Measurements from ENCODE around the gene LARP4B.
"Not testable (repeated sequence)": the region's sequence is repeated elsewhere in the genome, so short reads cannot be mapped to it uniquely, and the experiment has no call there.

LARP4B gene

DNA sequence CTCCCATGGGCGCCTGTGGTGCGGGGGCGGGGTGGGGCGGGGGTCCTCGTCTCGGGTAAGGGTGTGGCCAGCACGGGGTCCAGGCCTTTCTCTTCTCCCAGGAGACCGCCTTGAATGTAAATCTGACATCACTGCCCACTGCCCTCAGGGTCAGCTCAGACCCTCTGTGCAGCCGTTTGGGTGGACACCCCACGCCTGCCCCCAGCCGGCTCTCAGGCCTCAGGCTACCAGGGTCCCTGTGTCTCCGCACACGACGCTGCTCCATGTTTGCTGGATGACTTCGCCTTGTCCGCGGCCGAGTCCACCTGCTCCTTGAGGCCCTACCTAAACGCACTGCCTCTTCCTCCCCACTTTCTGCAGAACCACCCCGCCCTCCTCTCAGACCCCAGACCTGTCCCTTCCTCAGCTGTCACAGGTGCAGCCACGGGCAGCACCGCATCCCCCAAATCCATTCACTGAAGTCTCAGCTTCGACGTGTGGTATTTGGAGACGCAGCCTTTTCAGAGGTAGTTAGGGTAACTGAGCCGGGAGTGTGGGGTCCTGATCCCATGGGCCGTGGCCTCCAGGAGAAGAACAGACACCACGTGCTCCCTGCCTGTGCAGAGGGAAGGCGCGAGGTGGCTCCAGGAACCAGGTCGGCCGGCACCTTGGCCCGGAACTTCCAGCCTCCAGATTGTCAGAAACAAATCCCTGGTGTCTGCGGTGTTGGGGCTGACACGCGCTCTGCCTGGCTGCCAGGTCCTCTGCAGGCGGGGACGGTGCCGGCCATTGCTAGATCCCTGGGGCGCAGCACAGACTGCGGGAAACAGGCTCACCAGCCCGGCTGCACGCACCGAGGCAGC lies 144.7 kb downstream of the LARP4B start:
- DNase-seq (ENCODE audit: low read depth), result no peak

DNA sequence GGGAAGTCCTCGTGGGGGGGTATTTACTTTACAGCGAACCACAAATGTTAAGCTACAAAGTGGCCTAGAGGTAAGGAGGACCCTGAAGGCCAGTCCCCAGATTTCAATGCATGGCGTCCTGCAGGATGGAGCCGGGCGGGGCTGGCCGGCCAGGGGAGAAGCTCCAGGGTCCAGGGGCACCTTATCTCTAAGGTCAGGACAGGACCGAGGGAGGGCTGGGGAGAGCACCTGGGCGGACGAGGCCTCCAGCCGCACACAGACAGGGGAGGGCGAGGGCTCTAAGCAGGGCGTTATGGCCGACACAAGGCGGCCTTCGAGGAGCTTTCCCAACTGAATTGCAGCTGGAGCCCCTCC lies 145.7 kb downstream of the LARP4B start:
- no peak for DNase-seq (ENCODE audit: low read depth)

DNA sequence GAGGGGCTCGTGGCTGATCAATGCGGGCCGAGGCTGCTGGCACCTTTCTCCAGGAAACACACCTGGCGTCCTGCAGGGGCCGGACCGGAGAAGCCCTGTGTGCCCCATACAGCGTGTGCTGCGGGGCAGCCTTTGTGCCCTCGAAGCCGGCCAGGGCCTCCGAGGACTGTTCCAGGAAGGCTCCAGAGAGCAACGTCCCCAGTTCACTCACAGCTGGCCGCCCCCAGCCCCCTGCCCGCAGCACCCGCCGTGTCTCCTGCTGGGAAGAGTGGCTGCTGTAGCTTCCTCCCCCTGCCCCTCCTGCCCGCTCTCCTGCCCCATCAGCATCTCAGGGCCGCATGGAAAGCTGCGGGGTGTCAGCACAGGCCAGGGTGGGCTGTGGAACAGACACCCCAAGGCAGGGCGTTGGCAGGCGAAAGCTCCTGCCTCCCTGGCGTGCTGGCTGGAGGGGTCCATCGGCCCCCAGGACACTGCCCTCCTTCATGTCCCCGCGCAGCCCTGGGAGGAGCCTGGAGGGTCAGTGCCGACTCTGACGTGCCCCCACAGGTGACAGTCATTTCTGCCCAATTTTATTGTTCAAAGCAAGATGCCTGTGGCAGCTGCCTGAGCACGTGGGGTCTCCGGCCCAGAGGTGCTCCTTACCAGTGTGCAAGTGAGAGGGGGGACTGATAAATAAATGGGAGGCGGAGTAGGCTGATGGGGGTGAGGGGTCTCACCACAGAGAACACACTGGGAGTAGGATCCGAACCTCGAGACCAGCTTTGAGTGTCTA lies 146.2 kb downstream of the LARP4B start:
- no peak for DNase-seq (ENCODE audit: low read depth)

DNA sequence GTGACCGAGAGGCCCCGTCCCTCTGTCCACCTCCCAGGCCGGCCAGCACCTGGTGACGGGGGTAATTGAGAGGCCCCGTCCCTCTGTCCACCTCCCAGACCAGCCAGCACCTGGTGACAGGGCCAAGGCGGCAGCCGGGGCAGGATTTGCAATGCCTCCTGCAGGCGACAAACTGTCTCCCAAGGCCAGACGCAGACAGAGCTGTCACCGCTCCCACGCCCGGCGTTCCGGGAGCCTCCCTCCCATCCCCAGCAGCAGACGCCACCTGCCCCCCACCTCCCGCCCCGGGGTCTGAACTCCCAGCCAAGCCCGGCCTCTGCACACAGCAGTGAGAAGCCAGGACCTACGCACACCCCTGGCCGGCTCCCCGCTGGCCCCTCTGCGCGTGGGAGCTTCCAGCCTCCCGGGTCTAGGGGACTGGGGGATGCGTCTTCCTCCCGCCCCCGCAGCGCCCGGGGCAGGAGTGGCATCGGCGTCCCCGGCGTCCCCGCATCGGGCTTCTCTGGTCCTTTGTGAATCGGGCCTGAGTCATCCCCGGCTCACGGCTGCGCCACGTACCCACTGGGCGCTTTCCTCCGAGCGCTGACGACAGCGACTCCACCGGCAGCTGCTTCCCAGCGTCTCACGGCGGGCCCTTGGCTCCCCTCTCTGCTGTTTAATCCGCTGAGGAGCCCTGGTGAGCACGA lies 147.0 kb downstream of the LARP4B start:
- peak; percentile 62 for DNase-seq (ENCODE audit: low read depth)

DNA sequence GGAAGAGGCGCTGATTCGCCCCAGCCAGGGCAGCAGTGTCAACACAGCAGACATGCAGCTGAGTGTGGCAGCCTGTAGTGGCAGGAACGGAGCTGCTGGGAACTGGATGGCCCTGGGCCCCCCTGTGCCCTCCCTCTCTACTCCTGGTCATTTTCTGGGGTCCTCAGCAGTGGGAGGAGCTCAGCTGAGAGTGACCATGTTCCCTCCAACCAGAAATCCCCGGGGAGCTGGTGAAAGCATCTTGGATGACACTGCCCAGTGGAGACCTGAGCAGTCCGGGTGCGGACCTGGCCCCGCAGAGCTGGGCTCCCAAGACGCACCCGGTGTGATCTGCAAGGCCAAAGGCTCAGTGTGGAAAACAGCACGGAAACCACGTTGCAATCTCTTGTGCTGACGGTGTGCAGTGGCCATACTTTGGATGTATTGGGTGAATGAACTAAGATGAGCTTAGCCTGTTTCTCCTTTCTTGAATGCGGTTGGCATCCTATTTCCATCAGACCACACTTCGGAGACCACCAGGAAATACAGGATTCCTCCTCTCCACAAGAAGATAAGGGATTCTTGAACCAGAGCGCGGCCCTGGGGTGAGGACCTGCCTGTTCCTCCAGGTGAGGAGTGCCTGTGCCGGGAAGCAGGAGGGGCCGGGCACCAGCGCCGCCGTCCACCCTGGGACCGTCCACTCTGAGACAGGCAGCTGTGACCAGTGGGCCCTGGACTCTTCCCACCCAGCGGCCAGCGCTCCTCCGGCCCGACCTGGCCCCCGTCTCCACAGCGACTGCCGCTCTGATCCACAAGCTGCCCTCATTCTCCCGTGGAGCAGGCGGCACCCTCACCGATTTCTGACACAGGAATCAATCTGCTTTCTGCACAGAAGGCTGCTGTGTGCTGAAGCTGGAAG lies 148.5 kb downstream of the LARP4B start:
- DNase-seq (ENCODE audit: low read depth), result no peak

DNA sequence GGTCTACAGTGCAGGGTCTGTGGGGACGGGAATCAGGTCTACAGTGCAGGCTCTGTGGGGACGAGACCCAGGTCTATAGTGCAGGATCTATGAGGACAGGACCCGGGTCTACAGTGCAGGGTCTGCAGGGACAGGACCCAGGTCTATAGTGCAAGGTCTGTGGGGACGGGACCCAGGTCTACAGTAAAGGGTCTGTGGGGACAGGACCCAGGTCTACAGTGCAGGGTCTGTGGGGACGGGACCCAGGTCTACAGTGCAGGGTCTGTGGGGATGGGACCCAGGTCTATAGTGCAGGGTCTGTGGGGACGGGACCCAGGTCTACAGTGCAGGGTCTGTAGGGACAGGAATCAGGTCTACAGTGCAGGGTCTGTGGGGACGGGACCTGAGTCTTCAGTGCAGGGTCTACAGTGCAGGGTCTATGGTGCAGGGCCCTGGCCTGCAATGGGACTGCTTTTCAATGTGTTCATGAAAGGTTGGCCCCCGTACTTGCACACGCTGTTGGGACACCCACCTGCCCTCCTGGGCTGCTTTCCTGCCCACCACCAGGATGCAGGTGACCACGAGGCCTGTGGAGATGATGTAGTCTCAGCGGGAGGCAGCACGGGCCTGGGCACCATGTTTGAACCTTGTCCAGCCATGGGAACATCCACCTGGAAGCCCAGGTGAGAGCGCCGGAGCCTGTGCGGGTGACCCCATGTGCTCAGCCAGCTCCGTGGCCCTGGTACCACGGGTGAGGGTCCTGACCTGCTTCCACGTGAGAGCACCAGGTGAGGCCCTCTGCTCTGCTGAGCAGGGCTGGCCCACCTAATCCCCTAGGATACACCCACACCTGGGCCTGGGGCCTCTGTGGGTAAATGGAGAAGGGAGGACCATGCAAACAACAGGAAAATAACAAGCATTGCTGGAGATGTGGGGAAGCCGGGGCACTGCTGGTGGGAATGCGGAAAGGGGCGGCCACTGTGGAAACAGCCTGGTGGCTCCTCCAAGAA lies 150.7 kb downstream of the LARP4B start:
- DNase-seq (ENCODE audit: low read depth), result no peak

DNA sequence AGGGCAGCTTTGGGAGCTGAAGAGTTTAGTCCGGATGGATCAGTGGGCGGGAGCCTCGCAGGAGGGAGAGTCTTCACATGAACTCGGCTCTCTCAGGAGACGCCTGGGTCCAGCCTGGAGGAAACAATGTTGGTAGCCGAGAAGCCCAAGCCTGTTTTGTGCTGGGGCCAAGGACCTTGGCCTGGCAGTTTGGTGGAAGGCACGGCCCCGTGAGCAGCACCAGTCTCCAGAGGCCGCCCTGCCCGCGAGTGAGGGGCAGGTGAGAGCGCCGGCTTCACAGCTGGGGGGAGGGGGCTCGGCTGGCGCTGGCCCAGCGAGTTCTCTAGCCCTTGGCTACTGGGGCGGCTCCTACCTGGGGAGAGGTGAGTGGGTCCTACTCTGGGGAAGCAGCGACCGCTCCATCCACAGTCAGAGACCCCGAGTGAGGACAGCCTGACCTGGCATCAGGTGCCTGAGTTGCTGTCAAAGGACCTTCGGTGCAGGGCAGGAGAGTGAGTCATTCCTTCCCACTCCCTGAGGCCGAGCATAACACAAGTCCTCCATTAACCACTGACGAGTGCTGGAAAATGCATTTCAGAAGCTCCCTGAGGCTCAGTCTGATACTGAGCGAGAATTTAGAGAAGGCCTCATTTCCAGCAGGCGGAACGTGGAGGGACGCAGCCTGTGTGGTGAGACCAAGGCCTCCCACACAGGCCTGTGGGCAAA lies 152.7 kb downstream of the LARP4B start:
- DNase-seq (ENCODE audit: low read depth), result no peak

DNA sequence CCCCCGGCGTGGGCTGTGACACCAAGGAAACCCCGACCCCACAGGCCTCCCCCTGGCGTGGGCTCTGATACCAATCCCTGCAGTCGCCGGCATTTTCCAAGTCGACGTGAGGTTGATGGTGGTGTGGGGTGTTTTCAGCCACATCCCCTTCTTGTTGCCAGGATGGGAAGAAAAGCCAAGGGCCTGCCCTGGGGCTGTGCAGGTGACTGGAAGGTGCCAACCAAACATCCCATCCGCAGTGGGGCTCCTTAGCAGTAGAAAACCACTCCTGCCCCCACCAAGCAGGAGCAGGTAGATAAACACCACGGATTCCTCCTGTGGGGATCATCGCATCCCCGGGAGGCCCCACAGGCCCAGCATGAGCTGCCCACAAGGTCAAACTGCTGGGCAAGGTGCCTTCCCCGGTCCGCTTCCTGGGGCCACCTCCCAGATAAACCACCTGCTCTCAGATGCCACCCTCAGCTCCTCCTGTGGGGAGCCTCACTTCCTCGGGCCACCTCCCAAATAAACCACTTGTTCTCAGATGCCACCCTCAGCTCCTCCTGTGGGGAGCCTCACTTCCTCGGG lies 153.5 kb downstream of the LARP4B start:
- no peak for DNase-seq (ENCODE audit: low read depth)

DNA sequence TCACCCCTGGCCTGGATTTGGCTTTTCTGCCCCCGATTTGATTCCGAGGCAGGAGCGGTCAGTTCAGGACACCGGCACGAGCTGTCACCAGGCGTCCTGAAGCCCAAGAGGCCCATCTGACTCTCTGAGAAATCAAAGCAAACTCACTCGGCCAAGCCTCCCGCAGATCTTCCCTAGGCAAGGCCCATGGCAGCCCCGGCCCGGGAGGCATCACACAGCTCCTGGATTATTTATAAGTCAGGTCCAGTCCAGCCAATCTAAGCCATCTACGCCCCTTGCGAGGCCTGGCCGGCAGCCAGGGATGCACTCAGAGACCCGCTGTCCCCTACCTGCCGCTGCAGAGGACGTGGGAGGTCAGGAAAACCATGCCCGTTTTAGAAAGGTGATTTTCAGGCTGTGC lies 154.7 kb downstream of the LARP4B start:
- DNase-seq (ENCODE audit: low read depth), result no peak

DNA sequence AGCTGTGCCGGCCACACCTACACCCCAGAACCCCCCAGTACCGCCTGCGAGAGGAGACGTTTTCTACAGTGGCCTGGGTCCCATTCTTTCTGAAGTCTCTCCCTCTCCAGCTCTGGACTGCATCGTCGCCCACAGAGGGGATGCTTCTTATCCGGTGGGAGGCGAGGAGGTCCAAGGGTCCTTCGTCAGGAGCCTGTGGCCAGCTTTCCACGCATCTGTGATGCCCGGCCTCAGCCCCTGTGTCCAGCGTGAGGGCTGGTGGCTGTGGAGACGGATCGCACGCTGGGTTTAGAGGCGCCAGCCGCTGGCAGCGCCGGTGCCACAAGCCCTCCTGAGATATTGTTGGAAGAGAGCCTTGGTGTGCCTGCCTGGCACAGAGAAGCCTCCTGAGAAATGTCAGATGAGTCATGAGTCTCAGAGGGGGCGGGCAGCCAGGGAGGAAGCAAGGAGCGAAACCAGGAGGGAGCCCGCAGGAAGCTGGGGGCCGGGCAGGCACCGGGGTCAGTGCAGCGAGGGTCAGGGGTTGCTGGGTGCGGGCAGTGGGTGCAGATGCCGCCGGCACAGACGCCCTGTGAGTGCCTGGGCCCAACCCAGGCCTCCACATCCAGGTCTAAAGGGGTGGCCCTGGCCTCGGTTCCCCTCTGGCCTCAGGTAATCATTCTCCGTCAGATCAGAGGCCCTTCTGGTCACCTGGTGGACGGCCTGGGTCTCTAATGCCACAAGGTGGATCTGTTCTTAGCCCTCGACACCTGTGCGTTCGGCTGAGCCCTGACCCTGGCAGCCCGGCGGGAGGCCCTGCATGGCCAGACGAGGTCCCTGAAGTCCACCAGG lies 156.0 kb downstream of the LARP4B start:
- DNase-seq (ENCODE audit: low read depth), result no peak

DNA sequence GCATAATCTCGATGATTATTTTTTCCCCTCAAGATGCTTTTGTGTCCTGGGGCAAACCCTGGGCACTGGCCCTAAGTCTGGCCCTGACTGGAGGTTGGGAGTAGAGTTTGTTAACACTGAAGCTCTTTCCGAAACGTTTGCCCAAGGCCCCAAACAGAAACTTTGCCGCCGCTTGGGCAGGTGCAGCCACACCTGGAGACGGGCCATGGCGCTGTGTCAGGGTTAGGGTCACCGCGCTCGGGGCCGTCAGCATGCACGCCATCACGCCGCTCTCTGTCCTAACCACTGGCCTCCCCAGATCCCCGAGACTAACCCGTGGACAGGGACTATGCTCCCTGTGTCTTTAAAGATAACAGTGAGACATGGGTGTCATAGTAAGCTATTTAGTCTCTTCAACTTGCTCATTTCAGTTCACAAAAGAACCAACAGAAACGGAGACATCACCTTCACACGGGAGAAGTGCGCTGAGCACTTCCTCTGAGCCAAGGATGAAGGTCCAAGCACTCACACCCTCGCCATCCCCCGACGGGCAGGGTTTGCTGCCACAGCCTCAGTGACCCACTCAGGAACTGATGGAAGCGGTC lies 156.8 kb downstream of the LARP4B start:
- no peak for DNase-seq (ENCODE audit: low read depth)

DNA sequence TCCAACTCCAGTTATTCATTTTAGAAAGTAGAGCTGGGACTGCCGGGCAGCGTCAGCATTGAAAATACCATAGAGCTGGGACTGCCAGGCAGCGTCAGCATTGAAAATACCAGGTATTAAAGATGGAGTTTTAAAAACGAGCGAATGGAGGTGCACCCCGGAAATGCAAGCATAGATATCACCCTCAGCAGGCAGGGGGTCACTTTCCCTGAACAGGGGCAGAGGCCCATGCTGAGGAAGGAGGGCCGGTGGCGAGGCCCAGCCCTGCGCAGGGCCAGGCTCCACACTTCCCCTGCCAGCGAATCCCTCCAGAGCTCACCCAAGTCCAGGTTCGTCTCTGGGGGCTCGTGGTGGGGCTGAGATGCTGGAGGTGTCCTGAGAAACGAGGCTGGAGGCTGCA lies 157.3 kb downstream of the LARP4B start:
- no peak for DNase-seq (ENCODE audit: low read depth)

DNA sequence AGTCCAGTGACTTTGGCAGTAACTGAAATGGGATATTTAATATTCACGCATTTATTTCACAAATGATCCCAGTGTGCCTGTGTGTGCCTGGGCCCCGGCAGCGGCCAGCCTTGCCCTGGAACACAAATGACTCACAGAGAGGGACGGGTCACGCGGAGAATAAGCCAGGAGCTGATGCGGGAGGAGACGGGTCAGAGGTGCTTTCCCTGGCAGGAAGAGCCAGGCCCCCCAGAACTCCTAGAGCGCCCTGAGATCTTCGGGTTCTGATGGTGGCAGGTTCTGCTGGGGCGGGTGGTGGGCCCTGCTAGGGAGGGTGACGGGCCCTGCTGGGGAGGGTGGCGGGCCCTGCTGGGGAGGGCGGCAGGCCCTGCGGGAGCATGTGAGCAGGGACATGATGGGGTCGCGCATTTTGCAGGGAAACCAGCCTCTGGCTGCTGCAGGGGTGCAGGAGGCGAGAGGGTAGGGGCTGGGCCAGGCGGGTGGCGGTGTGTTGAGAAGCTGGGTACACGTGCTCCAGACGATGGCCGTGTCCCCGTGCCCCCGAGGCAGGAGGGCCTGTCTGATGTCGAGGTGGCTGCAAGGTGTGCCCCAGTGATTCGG lies 157.8 kb downstream of the LARP4B start:
- DNase-seq (ENCODE audit: low read depth), result no peak

DNA sequence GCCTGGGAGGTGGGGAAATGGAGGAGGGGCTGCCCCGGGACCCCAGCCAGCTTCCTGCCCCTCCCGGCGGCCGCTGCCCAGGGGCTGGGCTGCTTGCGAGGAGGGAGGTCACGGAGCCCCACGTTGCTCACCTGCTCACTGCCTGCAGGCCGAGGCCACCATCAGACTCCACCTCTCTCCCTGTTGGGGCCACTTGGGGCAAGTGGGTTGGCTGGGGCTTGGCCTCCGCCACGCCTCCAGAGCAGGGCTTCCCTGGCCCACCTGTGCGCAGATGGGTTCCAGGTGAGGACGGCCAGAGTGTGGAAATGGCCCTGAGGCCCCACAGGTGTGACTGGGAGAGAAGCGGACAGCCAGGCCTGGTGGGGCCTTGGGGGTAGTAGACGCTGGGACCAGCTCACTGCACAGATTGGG lies 159.3 kb downstream of the LARP4B start:
- no peak for DNase-seq (ENCODE audit: low read depth)

DNA sequence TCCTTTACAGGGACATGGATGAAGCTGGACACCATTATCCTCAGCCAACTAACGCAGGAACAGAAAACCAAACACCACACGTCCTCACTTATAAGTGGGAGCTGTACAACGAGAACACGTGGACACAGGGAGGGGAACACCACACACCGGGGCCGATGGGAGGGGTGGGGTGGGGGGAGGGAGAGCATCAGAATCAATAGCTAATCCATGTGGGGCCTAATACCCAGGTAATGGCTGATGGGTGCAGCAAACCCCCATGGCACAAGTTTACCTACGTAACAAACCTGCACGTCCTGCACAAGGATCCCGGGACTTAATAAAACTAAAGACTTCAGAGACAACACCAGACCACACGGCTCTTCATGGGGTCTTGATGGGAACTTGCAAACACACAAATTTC lies 159.9 kb downstream of the LARP4B start:
- DNase-seq (ENCODE audit: low read depth), result no peak

DNA sequence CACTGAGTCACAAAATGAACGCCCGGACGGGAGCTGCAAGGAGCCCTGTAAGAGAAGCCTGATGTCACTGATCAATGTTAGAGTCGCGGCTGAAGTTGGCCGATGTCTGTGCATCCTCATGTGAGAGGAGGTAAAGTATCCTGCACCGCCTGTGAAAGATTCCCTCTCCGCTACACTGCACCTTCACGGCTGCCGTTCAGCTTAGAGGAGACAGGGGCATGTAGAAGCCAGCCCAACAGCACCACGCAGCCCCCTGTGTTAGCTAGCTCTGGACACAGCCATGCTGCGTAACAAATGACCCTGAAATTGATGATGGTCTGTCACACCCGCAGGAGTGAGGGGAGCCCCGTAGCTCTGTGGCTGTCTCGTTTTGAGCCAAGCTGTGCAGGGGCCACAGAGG lies 160.5 kb downstream of the LARP4B start:
- DNase-seq (ENCODE audit: low read depth), result no peak

DNA sequence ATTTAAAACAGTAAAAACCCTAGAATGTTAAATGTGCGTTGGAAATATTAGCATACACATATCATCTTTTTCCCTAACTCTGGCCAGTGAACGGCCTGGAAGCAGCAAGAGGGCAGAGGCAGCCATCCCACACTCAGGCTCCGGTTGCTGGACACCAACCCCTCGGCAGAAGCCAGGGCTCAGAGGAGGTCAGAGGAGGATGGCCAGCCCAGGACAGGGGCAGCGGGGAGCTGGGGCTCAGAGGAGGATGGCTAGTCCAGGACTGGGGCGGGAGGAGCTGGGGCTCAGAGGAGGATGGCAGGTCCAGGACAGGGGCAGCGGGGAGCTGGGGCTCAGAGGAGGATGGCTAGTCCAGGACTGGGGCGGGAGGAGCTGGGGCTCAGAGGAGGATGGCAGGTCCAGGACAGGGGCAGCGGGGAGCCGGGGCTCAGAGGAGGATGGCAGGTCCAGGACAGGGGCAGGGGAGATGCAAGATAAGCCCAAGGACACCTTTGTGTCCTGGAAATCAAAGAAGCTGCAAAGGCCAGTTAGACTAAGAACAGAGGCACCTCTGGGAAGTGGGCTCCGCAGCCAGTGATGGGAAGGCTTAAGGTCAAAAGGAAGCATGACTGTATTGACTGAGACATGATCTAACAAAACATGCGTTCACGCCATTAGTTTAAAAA lies 161.3 kb downstream of the LARP4B start:
- not testable (repeated sequence) for DNase-seq (ENCODE audit: low read depth)

Data from GM04504 (cell line).